Peyer's patch (tissue), 4 donors: ENCODE results near the gene NIPSNAP2.

ENCODE experiments used
- POLR2A ChIP-seq, 2 donors: fragments of 450-650 bp; IDR thresholded peaks; one replicate each; pipeline ENCODE4 v1.5.1; 2017; ENCODE audit warnings: antibody characterized with exemption in 2 of 2, mild to moderate bottlenecking in 2 of 2, moderate library complexity in 2 of 2
- TF ChIP-seq, protein P1 (sequence below), 6 experiments: fragments of 450-650 bp in 4 of 6; fragments of 200-600 bp in 2 of 6; sonication (generic) in 1 of 6; IDR thresholded peaks; one replicate each; pipeline ENCODE4 v1.5.1; 2017 to 2019; ENCODE audit warnings: antibody characterized with exemption in 6 of 6, mild to moderate bottlenecking in 3 of 6, moderate library complexity in 1 of 6

GRCh38 chr7:55946545-55946944, 17.8 kb upstream of the NIPSNAP2 start:
- TF ChIP-seq POLR2A (IDR thresholded peaks at IDR 0.05), result no peak
- TF ChIP-seq, protein P1, sequence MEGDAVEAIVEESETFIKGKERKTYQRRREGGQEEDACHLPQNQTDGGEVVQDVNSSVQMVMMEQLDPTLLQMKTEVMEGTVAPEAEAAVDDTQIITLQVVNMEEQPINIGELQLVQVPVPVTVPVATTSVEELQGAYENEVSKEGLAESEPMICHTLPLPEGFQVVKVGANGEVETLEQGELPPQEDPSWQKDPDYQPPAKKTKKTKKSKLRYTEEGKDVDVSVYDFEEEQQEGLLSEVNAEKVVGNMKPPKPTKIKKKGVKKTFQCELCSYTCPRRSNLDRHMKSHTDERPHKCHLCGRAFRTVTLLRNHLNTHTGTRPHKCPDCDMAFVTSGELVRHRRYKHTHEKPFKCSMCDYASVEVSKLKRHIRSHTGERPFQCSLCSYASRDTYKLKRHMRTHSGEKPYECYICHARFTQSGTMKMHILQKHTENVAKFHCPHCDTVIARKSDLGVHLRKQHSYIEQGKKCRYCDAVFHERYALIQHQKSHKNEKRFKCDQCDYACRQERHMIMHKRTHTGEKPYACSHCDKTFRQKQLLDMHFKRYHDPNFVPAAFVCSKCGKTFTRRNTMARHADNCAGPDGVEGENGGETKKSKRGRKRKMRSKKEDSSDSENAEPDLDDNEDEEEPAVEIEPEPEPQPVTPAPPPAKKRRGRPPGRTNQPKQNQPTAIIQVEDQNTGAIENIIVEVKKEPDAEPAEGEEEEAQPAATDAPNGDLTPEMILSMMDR (IDR thresholded peaks at IDR 0.05), result no peak
